Muscle of leg (tissue), 11 donors: ENCODE results near the gene ULK2. TPM values are rescaled to one million over a fixed set of nuclear protein-coding genes. Genes with fewer than 3 reads are reported as not detected.
"Not testable (repeated sequence)": the region's sequence is repeated elsewhere in the genome, so short reads cannot be mapped to it uniquely, and the experiment has no call there.

ENCODE experiments used
- DNase-seq: peaks from one replicate; pipeline ENCODE4 v3.0.0; 2013
- H3K27ac ChIP-seq: one replicate; pipeline ENCODE4 v1.5.1; 2013; ENCODE audit warnings: mild to moderate bottlenecking, low read length, control low read depth
- H3K27me3 ChIP-seq: one replicate; pipeline ENCODE4 v1.6.1; 2013; ENCODE audit warnings: low read length; ENCODE audit not compliant: control insufficient read depth, insufficient read depth
- H3K36me3 ChIP-seq: one replicate; pipeline ENCODE4 v1.6.1; 2013; ENCODE audit warnings: low read length; ENCODE audit not compliant: control insufficient read depth, insufficient read depth
- H3K4me1 ChIP-seq: one replicate; pipeline ENCODE4 v1.6.1; 2013; ENCODE audit warnings: low read length; ENCODE audit not compliant: control insufficient read depth, insufficient read depth
- H3K4me3 ChIP-seq: one replicate; pipeline ENCODE4 v1.5.1; 2013; ENCODE audit warnings: low read length, control low read depth
- H3K9me3 ChIP-seq: replicated peaks from 2 replicates; pipeline ENCODE4 v1.6.1; 2013; ENCODE audit warnings: low read depth, low read length; ENCODE audit not compliant: control insufficient read depth
- WGBS: methylation state at CpG from one replicate; pipeline ENCODE4 v1.1.5; 2013; ENCODE audit warnings: missing lambda C conversion rate; ENCODE audit not compliant: insufficient coverage; 5-methylcytosine and 5-hydroxymethylcytosine counted together
- polyA plus RNA-seq, 8 donors: library from polyadenylated mRNA; unstranded; fragments of 120-200 nt; gene quantifications; one replicate each; pipeline versions ENCODE4 v1.2.1 to v1.2.3, GENCODE V29; 2013; ENCODE audit warnings: inconsistent platforms in 1 of 8, low replicate concordance in 1 of 8; ENCODE audit not compliant: insufficient read length in 8 of 8, insufficient read depth in 1 of 8
- total RNA-seq: library from RNA; stranded (reverse); fragments of 120-200 nt; gene quantifications from one replicate; pipeline ENCODE4 v1.2.4, GENCODE V29; 2013

Gene ULK2
- total and polyA plus RNA-seq, 9 donors: 17.2 to 28.5 (median 21.2) TPM

- Histone ChIP-seq H3K4me3 (no peak overlapping the region), H3K27ac (no peak overlapping the region), H3K36me3 (peaks cover 32% of the 10 kb centered on the region), H3K4me1 (peaks cover 10% of the 10 kb centered on the region), H3K27me3 (no peaks in the 10 kb centered on the region), H3K9me3 (no peaks in the 10 kb centered on the region)
- DNase-seq: no peak
- WGBS: 72% methylated on average over 4 of the region's 6 CpGs
Observed at GRCh38 chr17:19770985-19771735, 96.6 kb downstream of the ULK2 start.

DNA sequence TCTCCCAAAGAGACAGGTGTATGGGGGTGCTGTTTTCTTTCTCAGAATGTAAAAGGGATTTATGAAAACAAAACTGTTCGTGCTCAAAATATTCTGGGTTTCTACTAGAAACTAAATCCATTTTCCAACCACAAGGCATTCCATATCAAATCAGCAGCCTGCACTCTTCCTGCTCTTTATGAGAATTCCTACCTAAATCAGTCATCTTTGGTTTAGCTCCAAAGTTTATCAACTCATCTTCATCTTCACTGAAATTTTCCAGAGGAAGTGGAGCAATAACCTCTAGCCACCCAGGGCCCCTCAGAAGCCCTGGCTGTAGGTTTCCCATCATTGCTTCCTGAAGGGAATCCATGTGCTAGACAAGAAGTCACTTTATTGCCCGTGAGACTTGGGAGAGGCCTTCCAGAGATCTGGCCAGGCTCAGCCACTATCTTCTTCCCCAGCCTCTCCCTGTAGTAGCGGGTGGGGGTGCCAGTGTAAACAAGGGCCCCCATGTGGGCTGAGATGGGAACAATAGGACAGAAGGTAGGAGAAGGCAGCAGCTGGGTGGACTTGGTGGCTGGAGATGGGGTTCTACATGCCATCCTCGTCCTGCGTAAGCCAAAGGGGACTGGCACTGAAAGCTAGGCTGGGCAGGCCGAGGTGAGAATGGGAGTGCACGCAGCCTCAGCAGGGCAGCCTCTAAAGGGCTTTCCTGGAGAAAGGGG lies 97.6 kb downstream of the ULK2 start:
- DNase-seq: no peak
- Histone ChIP-seq H3K27me3 (no peaks in the 10 kb centered on the region), H3K4me3 (no peak overlapping the region), H3K9me3 (no peaks in the 10 kb centered on the region), H3K4me1 (peaks cover 10% of the 10 kb centered on the region), H3K36me3 (peaks cover 26% of the 10 kb centered on the region), H3K27ac (no peak overlapping the region)
- WGBS: 82% methylated on average over 5 of the region's 7 CpGs

GRCh38 chr17:19768046-19768782 lies 99.5 kb downstream of the ULK2 start:
- Histone ChIP-seq H3K4me3 (no peak overlapping the region), H3K27ac (no peak overlapping the region), H3K27me3 (no peaks in the 10 kb centered on the region), H3K36me3 (peaks cover 19% of the 10 kb centered on the region), H3K9me3 (no peaks in the 10 kb centered on the region), H3K4me1 (peaks cover 10% of the 10 kb centered on the region)
- no peak for DNase-seq
- WGBS: no CpG with 5 or more reads among the region's 10 CpGs

GRCh38 chr17:19766421-19767270 lies 101.1 kb downstream of the ULK2 start:
- Histone ChIP-seq H3K4me3 (no peak overlapping the region), H3K9me3 (no peaks in the 10 kb centered on the region), H3K27me3 (no peaks in the 10 kb centered on the region), H3K27ac (no peak overlapping the region), H3K4me1 (peaks cover 14% of the 10 kb centered on the region), H3K36me3 (peaks cover 11% of the 10 kb centered on the region)
- 5% methylated on average over 6 of the region's 12 CpGs for WGBS
- DNase-seq: peak; percentile 75

DNA sequence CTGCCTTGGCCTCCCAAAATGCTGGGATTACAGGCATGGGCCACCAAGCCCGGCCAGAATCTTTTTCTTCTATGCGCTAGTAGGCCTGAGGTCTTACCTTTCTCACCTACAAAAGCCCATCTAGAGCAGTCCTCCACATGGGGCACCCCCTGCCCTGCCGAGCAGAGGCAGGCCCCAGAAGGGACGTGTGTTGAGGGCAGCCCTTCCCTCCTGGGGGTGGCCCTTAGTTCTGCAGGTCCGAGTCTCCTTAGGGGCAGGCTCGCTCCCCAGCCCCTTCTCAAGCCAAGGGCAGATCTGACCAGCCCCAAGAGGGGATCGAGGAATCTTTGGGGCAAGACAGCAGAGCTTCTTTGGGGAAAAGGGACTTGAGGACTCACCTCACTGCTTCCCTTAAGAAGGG lies 101.7 kb downstream of the ULK2 start:
- Histone ChIP-seq H3K27ac (no peak overlapping the region), H3K36me3 (peaks cover 9% of the 10 kb centered on the region), H3K9me3 (no peaks in the 10 kb centered on the region), H3K27me3 (no peaks in the 10 kb centered on the region), H3K4me1 (peaks cover 15% of the 10 kb centered on the region), H3K4me3 (no peak overlapping the region)
- 82% methylated on average over 6 of the region's 7 CpGs for WGBS
- no peak for DNase-seq

GRCh38 chr17:19763991-19764390 lies 103.7 kb downstream of the ULK2 start:
- H3K27me3 ChIP-seq, H3K9me3 ChIP-seq, H3K4me3 ChIP-seq, H3K27ac ChIP-seq, H3K36me3 ChIP-seq, DNase-seq: not testable (repeated sequence)
- WGBS: 82% methylated on average over 2 of the region's 6 CpGs
- H3K4me1 ChIP-seq: peaks cover 17% of the 10 kb centered on the region

GRCh38 chr17:19763416-19763815 lies 104.3 kb downstream of the ULK2 start:
- no peak for DNase-seq
- no CpG with 5 or more reads among the region's 2 CpGs for WGBS
- Histone ChIP-seq H3K36me3 (no peaks in the 10 kb centered on the region), H3K27me3 (no peaks in the 10 kb centered on the region), H3K4me1 (peaks cover 17% of the 10 kb centered on the region), H3K4me3 (no peak overlapping the region), H3K9me3 (no peaks in the 10 kb centered on the region), H3K27ac (no peak overlapping the region)

DNA sequence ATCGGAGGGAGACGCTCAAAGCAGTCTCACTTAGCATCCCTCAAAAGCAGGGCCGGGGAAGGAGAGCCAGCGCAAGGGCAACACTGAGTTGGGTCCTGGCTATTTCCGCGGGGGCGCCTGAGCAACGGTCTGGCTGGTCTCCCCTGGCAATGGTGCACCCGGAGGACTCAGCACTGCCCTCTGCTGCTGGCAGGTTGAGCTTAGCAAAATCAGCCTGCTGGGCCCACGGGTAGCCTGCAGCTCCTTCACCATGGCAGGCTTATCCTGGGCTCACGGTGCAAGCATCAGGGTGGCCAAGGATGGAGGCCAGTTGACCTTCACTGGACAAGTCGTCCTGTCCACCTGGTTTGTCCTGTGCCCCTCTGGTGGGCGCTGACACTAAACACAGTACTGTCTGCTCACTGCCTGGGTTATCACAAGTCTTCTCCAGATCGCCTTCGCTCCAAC lies 105.2 kb downstream of the ULK2 start:
- no peaks in the 10 kb centered on the region for H3K36me3 ChIP-seq
- WGBS: 26% methylated on average over 15 of the region's 15 CpGs
- H3K4me3 ChIP-seq: no peak overlapping the region
- H3K9me3 ChIP-seq: no peaks in the 10 kb centered on the region
- H3K27me3 ChIP-seq: no peaks in the 10 kb centered on the region
- DNase-seq: peak; percentile 68
- peaks cover 17% of the 10 kb centered on the region for H3K4me1 ChIP-seq
- no peak overlapping the region for H3K27ac ChIP-seq

DNA sequence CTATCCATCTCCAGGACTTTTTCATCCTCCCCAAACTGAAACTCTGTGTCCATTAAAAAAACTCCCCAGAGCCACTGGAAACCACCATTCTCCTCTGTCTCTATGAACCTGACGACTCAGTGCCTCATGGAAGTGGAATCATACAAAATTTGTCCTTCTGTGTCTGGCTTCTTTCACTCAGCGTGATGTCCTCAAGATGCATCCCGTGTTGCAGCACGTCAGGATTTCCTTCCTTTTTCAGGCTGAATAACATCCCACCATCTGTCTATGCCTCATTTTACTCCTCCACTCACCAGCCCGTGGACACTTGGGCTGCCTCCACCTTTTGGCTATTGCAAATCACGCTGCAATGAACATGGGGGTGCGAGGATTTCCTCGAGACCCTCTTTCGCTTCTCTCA lies 107.0 kb downstream of the ULK2 start:
- Histone ChIP-seq H3K9me3 (no peaks in the 10 kb centered on the region), H3K4me3 (no peak overlapping the region), H3K27ac (no peak overlapping the region), H3K27me3 (no peaks in the 10 kb centered on the region), H3K4me1 (peaks cover 11% of the 10 kb centered on the region), H3K36me3 (no peaks in the 10 kb centered on the region)
- WGBS: 48% methylated on average over 6 of the region's 9 CpGs
- DNase-seq: no peak
